Inflammatory macrophage treated with lipopolysaccharide for 4 hours (primary cell): ENCODE results near the gene KLK10.

ENCODE experiments used
- DNase-seq: peaks from one replicate; pipeline ENCODE4 v3.0.0-alpha.2; 2020

The KLK10 gene

GRCh38 chr19:51019544-51019925 lies at the start of gene KLK10:
KLK10 (minus strand) TSS chr19:51019709; CDS start chr19:51019130, 579 bp downstream.
- DNase-seq: no peak

GRCh38 chr19:51066393-51067186 lies 47.1 kb upstream of the KLK10 start:
- no peak for DNase-seq

GRCh38 chr19:51065221-51065960 lies 45.9 kb upstream of the KLK10 start:
- no peak for DNase-seq

- no peak for DNase-seq
Observed at GRCh38 chr19:51064534-51065220, 45.2 kb upstream of the KLK10 start, which contains the start of gene KLK13. KLK13 (minus strand) TSS chr19:51065092; CDS start chr19:51065067, 25 bp downstream.

GRCh38 chr19:51063664-51064063 lies 44.2 kb upstream of the KLK10 start:
- DNase-seq: no peak

- no peak for DNase-seq
Observed at GRCh38 chr19:51060973-51061372, 41.5 kb upstream of the KLK10 start.

- DNase-seq: no peak
Observed at GRCh38 chr19:51060336-51060735, 40.8 kb upstream of the KLK10 start.

- no peak for DNase-seq
Observed at GRCh38 chr19:51059715-51060114, 40.2 kb upstream of the KLK10 start.

GRCh38 chr19:51055866-51056265 lies 36.4 kb upstream of the KLK10 start:
- no peak for DNase-seq

- no peak for DNase-seq
Observed at GRCh38 chr19:51047031-51047335, 27.5 kb upstream of the KLK10 start.

- DNase-seq: no peak
Observed at GRCh38 chr19:51044327-51044726, 24.8 kb upstream of the KLK10 start.

GRCh38 chr19:51043497-51043896 lies 24.0 kb upstream of the KLK10 start:
- DNase-seq: no peak

GRCh38 chr19:51040151-51040550 lies 20.6 kb upstream of the KLK10 start:
- no peak for DNase-seq

- DNase-seq: no peak
Observed at GRCh38 chr19:51036519-51036918, 17.0 kb upstream of the KLK10 start.

- no peak for DNase-seq
Observed at GRCh38 chr19:51034704-51035103, 15.2 kb upstream of the KLK10 start, which contains the start of gene KLK12. KLK12 (minus strand) TSS chr19:51035002; CDS start chr19:51034621, 381 bp downstream.

GRCh38 chr19:51031880-51032225 lies 12.3 kb upstream of the KLK10 start:
- DNase-seq: no peak

GRCh38 chr19:51031220-51031879 lies 11.8 kb upstream of the KLK10 start:
- DNase-seq: no peak

- DNase-seq: no peak
Observed at GRCh38 chr19:51030631-51031030, 11.1 kb upstream of the KLK10 start.

GRCh38 chr19:51029718-51030117 lies 10.2 kb upstream of the KLK10 start:
- DNase-seq: no peak

GRCh38 chr19:51027873-51028272 lies 8.4 kb upstream of the KLK10 start:
- no peak for DNase-seq

- no peak for DNase-seq
Observed at GRCh38 chr19:51027126-51027806, 7.8 kb upstream of the KLK10 start.

- no peak for DNase-seq
Observed at GRCh38 chr19:51026554-51026831, 7.0 kb upstream of the KLK10 start, which contains the start of gene KLK11. KLK11 (minus strand) TSS chr19:51026616; CDS start chr19:51025631, 985 bp downstream.
